ENCODE measurements around the gene EFNA2. TPM values are rescaled to one million over a fixed set of nuclear protein-coding genes. Genes with fewer than 3 reads are reported as not detected.

The EFNA2 gene
- total RNA-seq, 1 experiment from 2014 or later, result 11.4 TPM

DNA sequence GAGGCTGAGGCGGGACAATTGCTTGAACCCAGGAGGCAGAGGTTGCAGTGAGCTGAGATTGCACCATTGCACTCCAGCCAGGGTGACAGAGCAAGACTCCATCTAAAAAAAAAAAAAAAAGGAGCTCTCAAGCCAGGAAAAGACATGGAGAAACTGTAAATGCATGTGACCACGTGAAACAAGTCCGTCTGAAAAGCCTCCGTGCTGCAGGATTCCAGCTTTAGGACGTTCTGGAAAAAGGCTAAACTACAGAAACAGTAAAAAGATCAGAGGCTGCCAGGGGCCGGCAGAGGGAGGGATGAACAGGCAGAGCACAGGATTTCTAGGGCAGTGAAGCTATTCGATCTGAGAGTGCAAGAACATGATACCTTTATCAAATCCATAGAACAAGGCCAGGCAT lies 57.4 kb downstream of the EFNA2 start:
- Mint-ChIP-seq H3K9me3 (no peaks in the 10 kb centered on the region), H3K4me3 (no peak overlapping the region), H3K4me1 (no peaks in the 10 kb centered on the region), H3K27ac (no peak overlapping the region), H3K27me3 (ENCODE audit: low read depth) (no peaks in the 10 kb centered on the region), H3K36me3 (no peaks in the 10 kb centered on the region)
- ChIA-PET POLR2A (interaction anchor here (0.6 kb wide), 1 partner anchor 11 kb away, joined by 3 read pairs; no protein-coding TSS in a partner anchor), CTCF (interaction anchor here (0.6 to 0.8 kb wide), 3 partner anchors 11 to 45 kb away, joined by 3 to 5 read pairs (median 3); no protein-coding TSS in a partner anchor)
- DNase-seq (ENCODE audit: low spot score) (no peak), ATAC-seq (no peak)
- TF ChIP-seq JAZF1 (CRISPR knock-in tag; IDR thresholded peaks at IDR 0.05) (no peak), ZNF416 (CRISPR knock-in tag; IDR thresholded peaks at IDR 0.05) (no peak)
- TF ChIP-seq, protein P1, sequence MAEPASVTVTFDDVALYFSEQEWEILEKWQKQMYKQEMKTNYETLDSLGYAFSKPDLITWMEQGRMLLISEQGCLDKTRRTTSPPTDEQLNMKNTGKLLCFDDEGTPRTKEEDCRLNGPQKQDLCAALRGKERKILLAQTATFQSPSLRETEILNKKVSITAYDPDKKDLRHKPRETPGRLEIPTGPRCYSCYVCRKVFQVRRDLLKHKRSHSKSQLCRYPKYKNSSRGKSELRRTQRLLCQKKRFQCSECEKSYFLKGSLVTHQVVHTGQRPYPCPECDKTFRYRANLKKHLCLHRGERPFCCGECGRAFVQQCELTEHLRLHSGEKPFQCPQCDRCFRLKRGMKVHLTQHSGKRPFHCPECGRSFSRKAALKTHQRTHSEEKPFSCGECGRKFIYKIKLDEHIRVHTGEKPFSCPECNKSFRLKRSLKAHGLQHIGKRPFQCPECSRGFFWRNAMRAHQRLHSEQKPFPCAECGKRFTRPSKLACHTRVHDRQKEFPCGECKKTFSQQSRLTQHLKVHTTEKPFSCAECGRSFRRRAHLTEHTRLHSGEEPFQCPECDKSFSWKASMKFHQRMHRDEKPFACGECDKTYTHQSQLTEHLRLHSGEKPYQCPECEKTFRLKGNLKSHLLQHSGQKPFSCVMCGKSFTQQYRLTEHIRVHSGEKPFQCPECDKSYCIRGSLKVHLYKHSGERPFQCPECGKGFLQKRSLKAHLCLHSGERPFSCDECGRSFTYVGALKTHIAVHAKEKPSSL (CRISPR knock-in tag; conservative IDR thresholded peaks at IDR 0.05), result no peak
- TF ChIP-seq, protein P2, sequence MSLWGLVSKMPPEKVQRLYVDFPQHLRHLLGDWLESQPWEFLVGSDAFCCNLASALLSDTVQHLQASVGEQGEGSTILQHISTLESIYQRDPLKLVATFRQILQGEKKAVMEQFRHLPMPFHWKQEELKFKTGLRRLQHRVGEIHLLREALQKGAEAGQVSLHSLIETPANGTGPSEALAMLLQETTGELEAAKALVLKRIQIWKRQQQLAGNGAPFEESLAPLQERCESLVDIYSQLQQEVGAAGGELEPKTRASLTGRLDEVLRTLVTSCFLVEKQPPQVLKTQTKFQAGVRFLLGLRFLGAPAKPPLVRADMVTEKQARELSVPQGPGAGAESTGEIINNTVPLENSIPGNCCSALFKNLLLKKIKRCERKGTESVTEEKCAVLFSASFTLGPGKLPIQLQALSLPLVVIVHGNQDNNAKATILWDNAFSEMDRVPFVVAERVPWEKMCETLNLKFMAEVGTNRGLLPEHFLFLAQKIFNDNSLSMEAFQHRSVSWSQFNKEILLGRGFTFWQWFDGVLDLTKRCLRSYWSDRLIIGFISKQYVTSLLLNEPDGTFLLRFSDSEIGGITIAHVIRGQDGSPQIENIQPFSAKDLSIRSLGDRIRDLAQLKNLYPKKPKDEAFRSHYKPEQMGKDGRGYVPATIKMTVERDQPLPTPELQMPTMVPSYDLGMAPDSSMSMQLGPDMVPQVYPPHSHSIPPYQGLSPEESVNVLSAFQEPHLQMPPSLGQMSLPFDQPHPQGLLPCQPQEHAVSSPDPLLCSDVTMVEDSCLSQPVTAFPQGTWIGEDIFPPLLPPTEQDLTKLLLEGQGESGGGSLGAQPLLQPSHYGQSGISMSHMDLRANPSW (CRISPR knock-in tag; conservative IDR thresholded peaks at IDR 0.05; ENCODE audit: low read depth), result no peak

DNA sequence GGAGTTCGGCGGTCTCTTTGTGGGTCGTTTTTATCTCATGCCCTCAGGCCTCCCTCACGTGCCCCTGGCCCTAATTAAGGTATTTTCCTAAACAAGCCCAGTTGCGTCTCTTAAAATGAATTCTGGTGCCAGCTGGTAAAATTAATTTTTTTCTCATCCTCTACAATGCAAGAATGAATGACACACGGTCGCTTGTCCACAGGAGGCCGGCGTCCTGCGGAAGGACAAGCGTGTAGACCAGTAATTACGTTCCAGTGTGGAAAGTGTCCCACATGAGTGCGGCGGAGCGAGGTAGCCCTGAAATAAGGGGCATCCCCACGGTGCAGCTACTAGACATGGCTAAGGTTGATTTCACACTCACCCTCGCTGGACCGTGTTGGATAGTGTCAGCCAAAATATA lies 63.5 kb downstream of the EFNA2 start:
- Mint-ChIP-seq H3K27me3 (ENCODE audit: low read depth) (no peaks in the 10 kb centered on the region), H3K4me1 (no peaks in the 10 kb centered on the region), H3K4me3 (no peak overlapping the region), H3K27ac (no peak overlapping the region), H3K9me3 (no peaks in the 10 kb centered on the region), H3K36me3 (no peaks in the 10 kb centered on the region)
- TF ChIP-seq, protein P2 (CRISPR knock-in tag; conservative IDR thresholded peaks at IDR 0.05; ENCODE audit: low read depth), result no peak
- no peak for TF ChIP-seq ATF1 (CRISPR knock-in tag; IDR thresholded peaks at IDR 0.05)
- TF ChIP-seq NR3C1 (CRISPR knock-in tag; conservative IDR thresholded peaks at IDR 0.05; ENCODE audit: low read depth), result no peak
- TF ChIP-seq, protein P3, sequence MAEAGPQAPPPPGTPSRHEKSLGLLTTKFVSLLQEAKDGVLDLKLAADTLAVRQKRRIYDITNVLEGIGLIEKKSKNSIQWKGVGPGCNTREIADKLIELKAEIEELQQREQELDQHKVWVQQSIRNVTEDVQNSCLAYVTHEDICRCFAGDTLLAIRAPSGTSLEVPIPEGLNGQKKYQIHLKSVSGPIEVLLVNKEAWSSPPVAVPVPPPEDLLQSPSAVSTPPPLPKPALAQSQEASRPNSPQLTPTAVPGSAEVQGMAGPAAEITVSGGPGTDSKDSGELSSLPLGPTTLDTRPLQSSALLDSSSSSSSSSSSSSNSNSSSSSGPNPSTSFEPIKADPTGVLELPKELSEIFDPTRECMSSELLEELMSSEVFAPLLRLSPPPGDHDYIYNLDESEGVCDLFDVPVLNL (CRISPR knock-in tag; IDR thresholded peaks at IDR 0.05; ENCODE audit: borderline replicate concordance, low read depth), result no peak
- TF ChIP-seq NR2C2 (CRISPR knock-in tag; IDR thresholded peaks at IDR 0.05), result no peak
- TF ChIP-seq, protein P4, sequence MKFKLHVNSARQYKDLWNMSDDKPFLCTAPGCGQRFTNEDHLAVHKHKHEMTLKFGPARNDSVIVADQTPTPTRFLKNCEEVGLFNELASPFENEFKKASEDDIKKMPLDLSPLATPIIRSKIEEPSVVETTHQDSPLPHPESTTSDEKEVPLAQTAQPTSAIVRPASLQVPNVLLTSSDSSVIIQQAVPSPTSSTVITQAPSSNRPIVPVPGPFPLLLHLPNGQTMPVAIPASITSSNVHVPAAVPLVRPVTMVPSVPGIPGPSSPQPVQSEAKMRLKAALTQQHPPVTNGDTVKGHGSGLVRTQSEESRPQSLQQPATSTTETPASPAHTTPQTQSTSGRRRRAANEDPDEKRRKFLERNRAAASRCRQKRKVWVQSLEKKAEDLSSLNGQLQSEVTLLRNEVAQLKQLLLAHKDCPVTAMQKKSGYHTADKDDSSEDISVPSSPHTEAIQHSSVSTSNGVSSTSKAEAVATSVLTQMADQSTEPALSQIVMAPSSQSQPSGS (CRISPR knock-in tag; IDR thresholded peaks at IDR 0.05; ENCODE audit: borderline replicate concordance, low read depth), result no peak
- no peak for TF ChIP-seq SMAD4 (CRISPR knock-in tag; IDR thresholded peaks at IDR 0.05)
- TF ChIP-seq FOXJ3 (CRISPR knock-in tag; IDR thresholded peaks at IDR 0.05; ENCODE audit: borderline replicate concordance), result no peak
- no peak for TF ChIP-seq NFATC4 (CRISPR knock-in tag; IDR thresholded peaks at IDR 0.05)
- ATAC-seq (no peak), DNase-seq (ENCODE audit: low spot score) (no peak)
- POLR2A ChIA-PET, result no interaction called here
- CTCF ChIA-PET, result interaction anchor here (2.1 kb wide), 1 partner anchor 34 kb away, joined by 10 read pairs; no protein-coding TSS in a partner anchor

Measured in WTC11 (cell line).